GM12878 (cell line): ENCODE results near the gene RASSF4. TPM values are rescaled to one million over a fixed set of nuclear protein-coding genes. Genes with fewer than 3 reads are reported as not detected.

ENCODE experiments used
- ATAC-seq: fragments of 200-7000 bp; cut with Tn5 transposase; 3 replicates; pipeline ENCODE4 v1.9.1; 2020; ENCODE audit warnings: mild to moderate bottlenecking, moderate library complexity
- BruUV-seq: library from RNA; stranded (reverse); fragments of 400-500 nt; replicated peaks from 2 replicates; lab custom pipeline; 2021; lab: Mats Ljungman, UMichigan
- CTCF ChIA-PET: fragments of 300-600 bp; sonication (Branson Sonifier 250); formaldehyde crosslinking; extraction: SDS; loops from one replicate; lab custom pipeline; 2021; ENCODE audit warnings: inconsistent platforms; lab: Yijun Ruan, JAX
- POLR2A ChIA-PET: fragments of 350-600 bp; formaldehyde crosslinking; extraction: SDS; loops from one replicate; lab custom pipeline; 2021; ENCODE audit warnings: inconsistent platforms; lab: Charles Lee
- RAD21 ChIA-PET: fragments of 300-600 bp; sonication (Branson Sonifier 250); formaldehyde crosslinking; loops from one replicate; lab custom pipeline; 2023; ENCODE audit warnings: antibody characterized with exemption; ENCODE audit not compliant: unreplicated experiment; lab: Charles Lee
- SMC1A ChIA-PET: fragments of 300-600 bp; sonication (Branson Sonifier 250); formaldehyde crosslinking; loops from one replicate; lab custom pipeline; 2023; ENCODE audit not compliant: unreplicated experiment, uncharacterized antibody; lab: Charles Lee
- DNase-seq: peaks from one replicate; pipeline ENCODE4 v3.0.0-alpha.2; 2011; ENCODE audit warnings: low read depth, low spot score
- FAIRE-seq: peaks from 3 replicates; lab custom pipeline; 2011; peaks lifted over from hg19 to GRCh38; lab: Jason Lieb, UNC
- H2AFZ ChIP-seq: 2 replicates; pipeline ENCODE4 v1.6.0; 2011; ENCODE audit warnings: low read depth, low read length, control low read depth; ENCODE audit not compliant: control insufficient read depth
- H3K27ac ChIP-seq: 2 replicates; pipeline ENCODE4 v1.5.1; 2011; ENCODE audit warnings: control low read depth; ENCODE audit not compliant: control insufficient read depth, insufficient read depth
- H3K27me3 ChIP-seq, 2 experiments: replicated peaks in 1 of 2; 2 replicates each; pipeline versions ENCODE4 v1.6.0 to v1.6.1; 2011; ENCODE audit warnings: low read length in 1 of 2; ENCODE audit not compliant: control insufficient read depth in 2 of 2, insufficient read depth in 2 of 2
- H3K36me3 ChIP-seq, 2 experiments: 2 replicates each; pipeline ENCODE4 v1.5.1; 2011; ENCODE audit warnings: low read length in 1 of 2; ENCODE audit not compliant: control insufficient read depth in 2 of 2, insufficient read depth in 2 of 2
- H3K4me1 ChIP-seq: 2 replicates; pipeline ENCODE4 v1.6.1; 2011; ENCODE audit warnings: mild to moderate bottlenecking, low read length, moderate library complexity, mixed read lengths; ENCODE audit not compliant: control insufficient read depth, insufficient read depth
- H3K4me2 ChIP-seq: 2 replicates; pipeline ENCODE4 v1.6.0; 2011; ENCODE audit warnings: control low read depth; ENCODE audit not compliant: control insufficient read depth, insufficient read depth
- H3K4me3 ChIP-seq: fragments of 200-600 bp; sonication (generic); 2 replicates; pipeline ENCODE4 v1.5.1; 2016
- H3K79me2 ChIP-seq: 2 replicates; pipeline ENCODE4 v1.6.0; 2011; ENCODE audit warnings: low read length; ENCODE audit not compliant: control insufficient read depth, insufficient read depth
- H3K9ac ChIP-seq: 2 replicates; pipeline ENCODE4 v1.8.0; 2011; ENCODE audit warnings: low read length, control low read depth, mixed read lengths; ENCODE audit not compliant: control insufficient read depth, insufficient read depth
- H3K9me3 ChIP-seq: replicated peaks from 3 replicates; pipeline ENCODE4 v1.5.1; 2011; ENCODE audit warnings: mild to moderate bottlenecking, low read length; ENCODE audit not compliant: control insufficient read depth, insufficient read depth
- H4K20me1 ChIP-seq: 2 replicates; pipeline ENCODE4 v1.6.0; 2011; ENCODE audit not compliant: control insufficient read depth, insufficient read depth
- BRCA1 ChIP-seq: IDR thresholded peaks from 2 replicates; pipeline ENCODE4 v1.6.1; 2011; ENCODE audit warnings: low read depth, low read length, improper control_type of control experiment
- CEBPB ChIP-seq, 2 experiments: fragments of 150-350 bp in 1 of 2; IDR thresholded peaks; 2 replicates each; pipeline ENCODE4 v1.6.1; 2012 to 2014; ENCODE audit warnings: low read depth in 2 of 2, low read length in 2 of 2, borderline replicate concordance in 1 of 2, inconsistent platforms in 1 of 2
- CEBPZ ChIP-seq: fragments of 150-350 bp; IDR thresholded peaks from 2 replicates; pipeline ENCODE4 v1.6.1; 2016; ENCODE audit warnings: low read depth, low read length
- FOXM1 ChIP-seq: IDR thresholded peaks from 2 replicates; pipeline ENCODE4 v1.6.1; 2012; ENCODE audit warnings: low read depth, mild to moderate bottlenecking, inconsistent platforms, low read length, moderate library complexity
- HDGF ChIP-seq: fragments of 450-650 bp; IDR thresholded peaks from 2 replicates; pipeline ENCODE4 v1.6.1; 2016; ENCODE audit warnings: antibody characterized with exemption
- MAX ChIP-seq: IDR thresholded peaks from 2 replicates; pipeline ENCODE4 v1.6.1; 2012; ENCODE audit warnings: low read depth, low read length, improper control_type of control experiment
- MXI1 ChIP-seq: fragments of 150-350 bp; IDR thresholded peaks from 2 replicates; pipeline ENCODE4 v1.6.1; 2011; ENCODE audit warnings: low read depth, mild to moderate bottlenecking, inconsistent platforms, low read length, improper control_type of control experiment
- REST ChIP-seq: IDR thresholded peaks from 2 replicates; pipeline ENCODE4 v1.6.1; 2012; ENCODE audit warnings: mild to moderate bottlenecking, low read depth, low read length
- SMARCA5 ChIP-seq: fragments of 450-650 bp; IDR thresholded peaks from 2 replicates; pipeline ENCODE4 v1.6.1; 2017; ENCODE audit warnings: mild to moderate bottlenecking
- SPI1 ChIP-seq: IDR thresholded peaks from 2 replicates; pipeline ENCODE4 v1.6.1; 2011; ENCODE audit warnings: low read depth, mild to moderate bottlenecking, low read length, moderate library complexity, borderline replicate concordance; ENCODE audit not compliant: insufficient read depth
- TCF7 ChIP-seq: IDR thresholded peaks from 2 replicates; pipeline ENCODE4 v1.6.1; 2014; ENCODE audit warnings: antibody characterized with exemption, borderline replicate concordance
- ZBED1 ChIP-seq: IDR thresholded peaks from 2 replicates; pipeline ENCODE4 v1.6.1; 2016; ENCODE audit warnings: borderline replicate concordance
- ZNF622 ChIP-seq: fragments of 450-650 bp; IDR thresholded peaks from 2 replicates; pipeline ENCODE4 v1.6.1; 2017; ENCODE audit warnings: mild to moderate bottlenecking, inconsistent platforms
- in situ Hi-C: fragments of 300-500 bp; cut with MboI; formaldehyde crosslinking; loops from 9 replicates; pipeline ENCODE4 v1.14.3; 2018; ENCODE audit warnings: mixed read lengths
- intact Hi-C: fragments of 100-400 bp; cut with micrococcal nuclease; formaldehyde crosslinking; loops from one replicate; pipeline ENCODE4 v1.14.2; 2022; ENCODE audit not compliant: unreplicated experiment
- polyA plus RNA-seq, 11 experiments: library from polyadenylated mRNA; depleted of rRNA in 4 of 11; unstranded in 6 of 11; stranded (reverse) in 5 of 11; fragments of >200 nt; fragmentation: Nextera tagmentation in 4 of 11; fragmentation: Illumina TruSeq in 1 of 11; extraction: Ambion mirVana in 4 of 11; extraction: Trizol in 1 of 11; gene quantifications; 1 replicate in 1 of 11; 2 replicates in 10 of 11; pipeline versions ENCODE4 v1.2.1 to v1.2.3, GENCODE V29; 2011 to 2016; ENCODE audit warnings: inconsistent platforms in 2 of 11, missing spikeins in 2 of 11, low read depth in 1 of 11
- total RNA-seq, 4 experiments: library from RNA; depleted of rRNA in 3 of 4; stranded (reverse); fragments of >200 nt in 3 of 4; fragmentation: Illumina TruSeq in 1 of 4; extraction: Trizol in 1 of 4; gene quantifications; 2 replicates each; pipeline versions ENCODE4 v1.2.1 to v1.2.3, GENCODE V29; 2013 to 2021

Gene RASSF4
- total and polyA plus RNA-seq, 10 of the 15 experiments (the other 5 are each of a cell fraction or from before 2014, with no cell fraction given): 3.7 to 71.1 (median 16.8) TPM

GRCh38 chr10:44954962-44955361 lies 4.6 kb upstream of the RASSF4 start:
- no peak for DNase-seq
- ChIA-PET POLR2A (no interaction called here), CTCF (no interaction called here), RAD21 (no interaction called here), SMC1A (interaction anchor here (0.6 to 0.7 kb wide), 2 partner anchors 15 to 638 kb away, joined by 3 to 4 read pairs; no protein-coding TSS in a partner anchor)
- in situ Hi-C loops (loop anchor here (25.0 kb wide), 1 partner anchor 1793 kb away; no protein-coding TSS in a partner anchor), intact Hi-C loops (no loop called here)
- Histone ChIP-seq H3K9me3 (no peaks in the 10 kb centered on the region), H4K20me1 (no peaks in the 10 kb centered on the region), H3K79me2 (peaks cover 21% of the 10 kb centered on the region), H3K27ac (no peak overlapping the region), H3K36me3 (no peaks in the 10 kb centered on the region), H3K4me1 (peaks cover 15% of the 10 kb centered on the region), H2AFZ (no peak overlapping the region), H3K4me3 (no peak overlapping the region), H3K27me3 (no peaks in the 10 kb centered on the region), H3K4me2 (no peak overlapping the region), H3K9ac (no peak overlapping the region)
- ATAC-seq: no peak
- BruUV-seq: no TSS peak
- no peak for FAIRE-seq
- no peak for TF ChIP-seq ZBED1
- no peak for TF ChIP-seq HDGF
- TF ChIP-seq CEBPB (IDR thresholded peaks at IDR 0.05; ENCODE audit: borderline replicate concordance in 1 of 2, low read depth in 2 of 2, low read length in 2 of 2): no peak
- TF ChIP-seq CEBPZ: no peak
- no peak for TF ChIP-seq ZNF622
- TF ChIP-seq FOXM1: no peak
- TF ChIP-seq REST: no peak
- no peak for TF ChIP-seq SPI1
- no peak for TF ChIP-seq MXI1
- TF ChIP-seq MAX: no peak
- no peak for TF ChIP-seq TCF7
- TF ChIP-seq BRCA1: no peak
- no peak for TF ChIP-seq SMARCA5
